A673 (cell line): ENCODE results near the gene DVL3. TPM values are rescaled to one million over a fixed set of nuclear protein-coding genes. Genes with fewer than 3 reads are reported as not detected.

Experiments used
- BruUV-seq: library from RNA; stranded (reverse); fragments of 400-500 nt; replicated peaks from 2 replicates; lab custom pipeline; 2021; lab: Mats Ljungman, UMichigan
- CTCF ChIA-PET: fragments of 300-600 bp; sonication (Branson Sonifier 250); formaldehyde crosslinking; loops from one replicate; lab custom pipeline; 2022; ENCODE audit warnings: antibody characterized with exemption; lab: Charles Lee
- POLR2A ChIA-PET: fragments of 300-600 bp; sonication (Branson Sonifier 250); formaldehyde crosslinking; loops from one replicate; lab custom pipeline; 2022; ENCODE audit warnings: antibody characterized with exemption; ENCODE audit not compliant: low non-redundant PET; lab: Charles Lee
- DNase-seq: peaks from one replicate; pipeline ENCODE4 v3.0.0-alpha.2; 2015; ENCODE audit warnings: low spot score
- H3K27ac ChIP-seq: fragments of 200-600 bp; sonication (generic); 2 replicates; pipeline ENCODE4 v1.5.1; 2016; ENCODE audit warnings: mixed run types, low read depth, mild to moderate bottlenecking, mixed read lengths, antibody characterized with exemption, low read length; ENCODE audit not compliant: poor library complexity, severe bottlenecking
- H3K27me3 ChIP-seq: fragments of 200-600 bp; sonication (generic); replicated peaks from 2 replicates; pipeline ENCODE4 v1.6.1; 2017; ENCODE audit warnings: mixed run types, low read depth, mild to moderate bottlenecking, mixed read lengths, antibody characterized with exemption, low read length; ENCODE audit not compliant: insufficient read depth, poor library complexity
- H3K36me3 ChIP-seq: fragments of 200-600 bp; sonication (generic); 2 replicates; pipeline ENCODE4 v1.6.1; 2016; ENCODE audit warnings: mixed run types, mild to moderate bottlenecking, mixed read lengths, antibody characterized with exemption, low read length; ENCODE audit not compliant: insufficient read depth, poor library complexity, severe bottlenecking
- H3K4me1 ChIP-seq: fragments of 200-600 bp; sonication (generic); 2 replicates; pipeline ENCODE4 v1.6.1; 2017; ENCODE audit warnings: mixed run types, mild to moderate bottlenecking, mixed read lengths, antibody characterized with exemption, low read length; ENCODE audit not compliant: insufficient read depth, poor library complexity, severe bottlenecking
- H3K4me3 ChIP-seq: fragments of 200-600 bp; sonication (generic); 2 replicates; pipeline ENCODE4 v1.5.1; 2016; ENCODE audit warnings: low read depth, mixed run types, mild to moderate bottlenecking, mixed read lengths, low read length; ENCODE audit not compliant: poor library complexity, severe bottlenecking
- H3K9me3 ChIP-seq: fragments of 200-600 bp; sonication (generic); 2 replicates; pipeline ENCODE4 v1.6.1; 2016; ENCODE audit warnings: mixed run types, low read depth, mild to moderate bottlenecking, mixed read lengths, antibody characterized with exemption, low read length; ENCODE audit not compliant: poor library complexity, severe bottlenecking
- CTCF ChIP-seq: fragments of 300-800, 200-600 bp; sonication (generic); conservative IDR thresholded peaks from 2 replicates; pipeline ENCODE4 v1.5.1; 2017; ENCODE audit warnings: low read depth, mild to moderate bottlenecking, antibody characterized with exemption, low read length, moderate library complexity, mixed read lengths
- EZH2 ChIP-seq: fragments of 200-600 bp; sonication (generic); IDR thresholded peaks from 2 replicates; pipeline ENCODE4 v1.6.1; 2017; ENCODE audit warnings: borderline replicate concordance, low read depth, mild to moderate bottlenecking, mixed read lengths, antibody characterized with exemption, low read length; ENCODE audit not compliant: poor library complexity, severe bottlenecking
- intact Hi-C: fragments of 100-400 bp; cut with micrococcal nuclease; formaldehyde crosslinking; loops from one replicate; pipeline ENCODE4 v1.10.0; 2022; ENCODE audit not compliant: unreplicated experiment
- total RNA-seq: library from RNA; stranded (reverse); gene quantifications from 2 replicates; pipeline ENCODE4 v1.2.3, GENCODE V29; 2021

DVL3 gene
- total RNA-seq, 1 experiment from 2014 or later, result 82.6 TPM

- TF ChIP-seq CTCF (peak; percentile 53), EZH2 (no peak)
- BruUV-seq, result no TSS peak
Observed at GRCh38 chr3:184135149-184135910, 19.8 kb upstream of the DVL3 start, which contains the start of gene EIF2B5. Gene EIF2B5 (plus strand): TSS chr3:184135358. CDS start chr3:184135386, 28 bp downstream.

GRCh38 chr3:184135911-184136260, 19.3 kb upstream of the DVL3 start:
- Histone ChIP-seq H3K9me3 (no peaks in the 10 kb centered on the region), H3K27ac (peak overlapping the region; percentile 84), H3K4me3 (peak overlapping the region; percentile 89), H3K36me3 (peaks cover 11% of the 10 kb centered on the region), H3K4me1 (peaks cover 9% of the 10 kb centered on the region), H3K27me3 (no peaks in the 10 kb centered on the region)
- intact Hi-C loops, result loop anchor here (2.0 kb wide), 1 partner anchor 49 kb away; no protein-coding TSS in a partner anchor
- ChIA-PET CTCF (interaction anchor here (0.7 kb wide), 1 partner anchor 51 kb away, joined by 3 read pairs; no protein-coding TSS in a partner anchor), POLR2A (no interaction called here)
- BruUV-seq, result no TSS peak
- no peak for TF ChIP-seq EZH2
- no peak for DNase-seq

More at GRCh38 chr3:184135149-184135910, 19.8 kb upstream of the DVL3 start, which contains the start of gene EIF2B5:
- Histone ChIP-seq H3K9me3 (no peaks in the 10 kb centered on the region), H3K4me3 (peak within 1 kb of the TSS; percentile 89), H3K27me3 (no peaks in the 10 kb centered on the region), H3K27ac (peak within 1 kb of the TSS; percentile 84), H3K36me3 (peaks cover 6% of the 10 kb centered on the region), H3K4me1 (peaks cover 9% of the 10 kb centered on the region)
- intact Hi-C loops, result loop anchor here (2.0 kb wide), 1 partner anchor 49 kb away; no protein-coding TSS in a partner anchor
- DNase-seq, result peak; percentile 98
- POLR2A ChIA-PET, result no interaction called here
- CTCF ChIA-PET, result interaction anchor here (0.7 kb wide), 1 partner anchor 51 kb away, joined by 3 read pairs; no protein-coding TSS in a partner anchor

GRCh38 chr3:184140436-184140835, 14.7 kb upstream of the DVL3 start:
- POLR2A ChIA-PET, result no interaction called here
- CTCF ChIA-PET, result no interaction called here

More at GRCh38 chr3:184140436-184140835, 14.7 kb upstream of the DVL3 start:
- no peak for TF ChIP-seq CTCF
- no peak for TF ChIP-seq EZH2
- intact Hi-C loops, result no loop called here
- no peak for DNase-seq
- Histone ChIP-seq H3K4me3 (no peak overlapping the region), H3K4me1 (peaks cover 9% of the 10 kb centered on the region), H3K36me3 (peaks cover 55% of the 10 kb centered on the region), H3K27ac (no peak overlapping the region), H3K27me3 (no peaks in the 10 kb centered on the region), H3K9me3 (no peaks in the 10 kb centered on the region)
- no TSS peak for BruUV-seq
